DOHH2 (cell line): ENCODE results near the gene INPP5F.

Experiments used
- H3F3A ChIP-seq: fragments of 200-600 bp; sonication (generic), shearing (Covaris generic); 2 replicates; pipeline ENCODE4 v1.6.0; 2016; ENCODE audit warnings: antibody characterized with exemption, mild to moderate bottlenecking; ENCODE audit not compliant: control insufficient read depth, insufficient read depth
- H3K27ac ChIP-seq: fragments of 200-600 bp; sonication (generic); 2 replicates; pipeline ENCODE4 v1.5.1; 2014; ENCODE audit warnings: low read depth, mild to moderate bottlenecking, low read length, moderate library complexity
- H3K27me3 ChIP-seq: fragments of 200-600 bp; sonication (generic); 2 replicates; pipeline ENCODE4 v1.6.1; 2014; ENCODE audit warnings: mild to moderate bottlenecking, low read length, mixed read lengths; ENCODE audit not compliant: control insufficient read depth
- H3K36me3 ChIP-seq: fragments of 200-600 bp; sonication (generic); 2 replicates; pipeline ENCODE4 v1.6.1; 2014; ENCODE audit warnings: mild to moderate bottlenecking, low read length, moderate library complexity, mixed read lengths; ENCODE audit not compliant: control insufficient read depth
- H3K4me1 ChIP-seq: fragments of 200-600 bp; sonication (generic); 2 replicates; pipeline ENCODE4 v1.6.1; 2014; ENCODE audit warnings: mild to moderate bottlenecking, low read length, mixed read lengths; ENCODE audit not compliant: control insufficient read depth
- H3K4me2 ChIP-seq: fragments of 200-600 bp; sonication (generic); 2 replicates; pipeline ENCODE4 v1.6.0; 2014; ENCODE audit warnings: mild to moderate bottlenecking, low read length, moderate library complexity
- H3K4me3 ChIP-seq: fragments of 200-600 bp; sonication (generic); 2 replicates; pipeline ENCODE4 v1.5.1; 2014; ENCODE audit warnings: mild to moderate bottlenecking, low read length, mixed read lengths
- H3K79me2 ChIP-seq: fragments of 200-600 bp; sonication (generic); 2 replicates; pipeline ENCODE4 v1.6.1; 2014; ENCODE audit warnings: mild to moderate bottlenecking, low read length, mixed read lengths; ENCODE audit not compliant: control insufficient read depth
- H3K9me2 ChIP-seq: fragments of 200-600 bp; sonication (generic); replicated peaks from 2 replicates; pipeline ENCODE4 v1.6.1; 2014; ENCODE audit warnings: mild to moderate bottlenecking, low read length, mixed read lengths; ENCODE audit not compliant: control insufficient read depth
- H3K9me3 ChIP-seq: fragments of 200-600 bp; sonication (generic); 2 replicates; pipeline ENCODE4 v1.6.1; 2014; ENCODE audit warnings: antibody characterized with exemption, low read length, mixed read lengths; ENCODE audit not compliant: control insufficient read depth, insufficient read depth
- H4K20me1 ChIP-seq: fragments of 200-600 bp; sonication (generic); 2 replicates; pipeline ENCODE4 v1.6.0; 2014; ENCODE audit warnings: low read depth, mild to moderate bottlenecking, antibody characterized with exemption, low read length, moderate library complexity; ENCODE audit not compliant: control insufficient read depth, insufficient read depth
- EZH2phosphoT487 ChIP-seq: fragments of 200-600 bp; sonication (generic); IDR thresholded peaks from 2 replicates; pipeline ENCODE4 v1.6.1; 2017; ENCODE audit warnings: borderline replicate concordance, mild to moderate bottlenecking, antibody characterized with exemption, low read length, moderate library complexity, mixed read lengths
- TF ChIP-seq, protein P1 (sequence below): fragments of 200-600 bp; sonication (generic); IDR thresholded peaks from one replicate; pipeline ENCODE4 v1.5.1; 2014; ENCODE audit warnings: antibody characterized with exemption, mild to moderate bottlenecking, low read depth, low read length; ENCODE audit not compliant: poor library complexity, severe bottlenecking

Gene INPP5F

DNA sequence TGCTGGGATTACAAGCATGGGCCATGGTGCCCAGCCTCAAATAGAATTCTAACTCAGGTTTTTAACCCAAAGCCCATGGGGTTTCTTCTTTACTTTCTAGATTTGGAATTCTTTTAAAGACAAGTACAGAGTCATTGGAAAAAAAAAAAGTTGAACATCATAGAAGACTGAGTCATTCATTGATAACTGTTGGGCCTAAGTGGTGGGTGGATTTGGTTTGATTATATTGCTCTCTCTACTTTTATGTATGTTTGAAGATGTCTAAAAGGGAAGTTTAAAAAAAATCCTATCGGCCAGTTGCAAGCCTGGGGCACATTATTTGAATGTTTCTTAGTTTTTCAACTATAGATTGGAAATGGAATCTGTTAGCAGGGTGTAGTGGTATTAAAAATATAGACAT is 49.7 kb downstream of the INPP5F start:
- no peaks in the 10 kb centered on the region for H3K9me2 ChIP-seq

DNA sequence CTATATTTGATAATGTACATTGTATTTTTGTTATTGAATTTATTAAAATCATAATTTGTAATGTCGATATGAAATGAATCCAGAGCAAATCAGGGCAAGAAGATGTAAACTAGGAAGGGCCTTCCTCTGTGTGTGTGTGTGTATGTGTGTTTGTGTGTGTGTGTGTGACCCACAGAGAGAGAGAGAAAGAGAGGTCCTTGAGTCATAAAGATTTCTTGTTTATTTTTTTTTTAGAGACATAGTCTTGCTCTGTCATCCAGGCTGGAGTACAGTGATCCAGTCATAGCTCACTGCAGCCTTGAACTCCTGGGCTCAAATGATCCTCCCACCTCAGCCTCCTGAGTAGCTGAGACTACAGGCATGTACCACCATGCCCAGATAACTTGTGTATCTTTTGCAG is 50.7 kb downstream of the INPP5F start:
- no peak for TF ChIP-seq EZH2phosphoT487
- TF ChIP-seq, protein P1, sequence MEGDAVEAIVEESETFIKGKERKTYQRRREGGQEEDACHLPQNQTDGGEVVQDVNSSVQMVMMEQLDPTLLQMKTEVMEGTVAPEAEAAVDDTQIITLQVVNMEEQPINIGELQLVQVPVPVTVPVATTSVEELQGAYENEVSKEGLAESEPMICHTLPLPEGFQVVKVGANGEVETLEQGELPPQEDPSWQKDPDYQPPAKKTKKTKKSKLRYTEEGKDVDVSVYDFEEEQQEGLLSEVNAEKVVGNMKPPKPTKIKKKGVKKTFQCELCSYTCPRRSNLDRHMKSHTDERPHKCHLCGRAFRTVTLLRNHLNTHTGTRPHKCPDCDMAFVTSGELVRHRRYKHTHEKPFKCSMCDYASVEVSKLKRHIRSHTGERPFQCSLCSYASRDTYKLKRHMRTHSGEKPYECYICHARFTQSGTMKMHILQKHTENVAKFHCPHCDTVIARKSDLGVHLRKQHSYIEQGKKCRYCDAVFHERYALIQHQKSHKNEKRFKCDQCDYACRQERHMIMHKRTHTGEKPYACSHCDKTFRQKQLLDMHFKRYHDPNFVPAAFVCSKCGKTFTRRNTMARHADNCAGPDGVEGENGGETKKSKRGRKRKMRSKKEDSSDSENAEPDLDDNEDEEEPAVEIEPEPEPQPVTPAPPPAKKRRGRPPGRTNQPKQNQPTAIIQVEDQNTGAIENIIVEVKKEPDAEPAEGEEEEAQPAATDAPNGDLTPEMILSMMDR: no peak
- H3K79me2 ChIP-seq: no peaks in the 10 kb centered on the region

More for the DNA sequence above, 49.7 kb downstream of the INPP5F start:
- Histone ChIP-seq H3K4me2 (no peak overlapping the region), H3K9me3 (no peaks in the 10 kb centered on the region), H3K4me3 (no peak overlapping the region), H3K27me3 (no peaks in the 10 kb centered on the region), H4K20me1 (no peaks in the 10 kb centered on the region), H3F3A (no peaks in the 10 kb centered on the region), H3K4me1 (no peaks in the 10 kb centered on the region), H3K27ac (no peak overlapping the region), H3K36me3 (no peaks in the 10 kb centered on the region), H3K79me2 (no peaks in the 10 kb centered on the region)
- no peak for TF ChIP-seq EZH2phosphoT487
- TF ChIP-seq, protein P1: no peak

DNA sequence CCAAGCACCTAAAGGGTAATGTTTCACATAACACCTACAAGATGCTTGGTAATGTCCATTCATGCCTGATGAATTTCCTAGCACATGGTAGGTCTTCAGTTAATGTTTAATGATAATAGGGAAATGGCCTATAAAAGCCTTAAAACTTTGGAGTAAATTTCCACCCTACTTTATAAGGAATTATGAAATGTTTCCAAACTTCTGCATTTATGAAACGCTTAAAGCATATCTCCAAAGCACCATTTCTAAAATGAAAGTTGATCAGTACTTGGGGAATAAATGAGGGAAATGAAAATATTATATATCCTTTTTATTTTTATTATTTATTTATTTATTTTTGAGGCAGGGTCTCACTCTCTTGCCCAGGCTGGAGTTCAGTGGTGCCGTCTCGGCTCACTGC is 51.8 kb downstream of the INPP5F start:
- TF ChIP-seq, protein P1: no peak
- TF ChIP-seq EZH2phosphoT487: no peak
- Histone ChIP-seq H3K79me2 (no peaks in the 10 kb centered on the region), H3K27me3 (no peaks in the 10 kb centered on the region), H3K9me3 (no peaks in the 10 kb centered on the region), H3K9me2 (no peaks in the 10 kb centered on the region), H3K27ac (no peak overlapping the region), H3K4me1 (peaks cover under 1% of the 10 kb centered on the region; the same call in 1 of the 2 replicates), H3K36me3 (no peaks in the 10 kb centered on the region), H3K4me3 (no peak overlapping the region), H3F3A (no peaks in the 10 kb centered on the region), H3K4me2 (no peak overlapping the region), H4K20me1 (no peaks in the 10 kb centered on the region)

More for the DNA sequence above, 50.7 kb downstream of the INPP5F start:
- no peaks in the 10 kb centered on the region for H3K36me3 ChIP-seq
- H3K27ac ChIP-seq: no peak overlapping the region
- H3K9me3 ChIP-seq: no peaks in the 10 kb centered on the region
- no peak overlapping the region for H3K4me3 ChIP-seq
- H3K27me3 ChIP-seq: no peaks in the 10 kb centered on the region
- H3K9me2 ChIP-seq: no peaks in the 10 kb centered on the region
- H4K20me1 ChIP-seq: no peaks in the 10 kb centered on the region
- H3K4me2 ChIP-seq: no peak overlapping the region
- H3K4me1 ChIP-seq: no peaks in the 10 kb centered on the region
- no peaks in the 10 kb centered on the region for H3F3A ChIP-seq
